BJ (cell line): ENCODE results near the gene KCNE3. TPM values are rescaled to one million over a fixed set of nuclear protein-coding genes. Genes with fewer than 3 reads are reported as not detected.
"Not testable (repeated sequence)": the region's sequence is repeated elsewhere in the genome, so short reads cannot be mapped to it uniquely, and the experiment has no call there.

ENCODE experiments used
- CTCF ChIA-PET: fragments of 350-600 bp; formaldehyde crosslinking; extraction: SDS; loops from one replicate; lab custom pipeline; 2021; ENCODE audit warnings: antibody characterized with exemption, inconsistent platforms; lab: Yijun Ruan, JAX
- POLR2A ChIA-PET: fragments of 300-600 bp; sonication (Branson Sonifier 250); formaldehyde crosslinking; extraction: SDS; loops from one replicate; lab custom pipeline; 2021; ENCODE audit warnings: antibody characterized with exemption; lab: Charles Lee
- DNase-seq: peaks from one replicate; pipeline ENCODE4 v3.0.0-alpha.2; 2011; ENCODE audit warnings: low read depth
- H3K27me3 ChIP-seq: 2 replicates; pipeline ENCODE4 v1.6.0; 2011; ENCODE audit warnings: low read length; ENCODE audit not compliant: control insufficient read depth, insufficient read depth
- H3K36me3 ChIP-seq: 2 replicates; pipeline ENCODE4 v1.5.1; 2011; ENCODE audit warnings: low read length; ENCODE audit not compliant: control insufficient read depth, insufficient read depth
- H3K4me3 ChIP-seq: 2 replicates; pipeline ENCODE4 v1.5.1; 2011; ENCODE audit warnings: low read depth, mild to moderate bottlenecking, control low read depth, low read length
- polyA plus RNA-seq: library from polyadenylated mRNA; depleted of rRNA; stranded (reverse); fragments of >200 nt; gene quantifications from 2 replicates; pipeline ENCODE4 v1.2.3, GENCODE V29; 2011
- TF ChIP-seq, protein P1 (sequence below): IDR thresholded peaks from 2 replicates; pipeline ENCODE4 v1.5.1; 2011; ENCODE audit warnings: low read depth, mild to moderate bottlenecking, control low read depth, inconsistent platforms, low read length, moderate library complexity; ENCODE audit not compliant: insufficient read depth

Gene KCNE3
- polyA plus RNA-seq, 1 experiment: 0.94 TPM

DNA sequence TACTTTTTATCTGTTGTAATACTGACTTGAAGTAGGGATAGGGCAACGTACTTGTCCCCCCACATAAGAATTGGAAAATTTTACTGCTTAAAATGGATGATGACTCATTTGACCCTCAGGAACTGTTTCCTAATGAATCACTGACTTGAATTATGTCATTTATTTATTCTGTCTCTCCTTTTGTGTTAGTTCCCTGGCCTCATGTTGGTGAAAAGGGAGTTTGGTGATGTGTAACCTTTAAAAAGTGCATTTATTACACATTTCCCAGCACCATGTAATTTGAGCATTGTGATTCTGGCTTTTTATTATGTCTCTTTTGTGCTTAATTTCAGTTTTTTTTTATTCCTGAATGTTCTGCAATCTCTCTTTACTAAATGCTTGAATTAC lies 48.8 kb downstream of the KCNE3 start:
- Histone ChIP-seq H3K27me3 (no peaks in the 10 kb centered on the region), H3K36me3 (no peaks in the 10 kb centered on the region), H3K4me3 (no peak overlapping the region)
- DNase-seq: peak; percentile 53
- CTCF ChIA-PET: interaction anchor here (1.4 to 1.5 kb wide), 2 partner anchors 30 to 163 kb away, joined by 3 to 6 read pairs; no protein-coding TSS in a partner anchor
- TF ChIP-seq, protein P1, sequence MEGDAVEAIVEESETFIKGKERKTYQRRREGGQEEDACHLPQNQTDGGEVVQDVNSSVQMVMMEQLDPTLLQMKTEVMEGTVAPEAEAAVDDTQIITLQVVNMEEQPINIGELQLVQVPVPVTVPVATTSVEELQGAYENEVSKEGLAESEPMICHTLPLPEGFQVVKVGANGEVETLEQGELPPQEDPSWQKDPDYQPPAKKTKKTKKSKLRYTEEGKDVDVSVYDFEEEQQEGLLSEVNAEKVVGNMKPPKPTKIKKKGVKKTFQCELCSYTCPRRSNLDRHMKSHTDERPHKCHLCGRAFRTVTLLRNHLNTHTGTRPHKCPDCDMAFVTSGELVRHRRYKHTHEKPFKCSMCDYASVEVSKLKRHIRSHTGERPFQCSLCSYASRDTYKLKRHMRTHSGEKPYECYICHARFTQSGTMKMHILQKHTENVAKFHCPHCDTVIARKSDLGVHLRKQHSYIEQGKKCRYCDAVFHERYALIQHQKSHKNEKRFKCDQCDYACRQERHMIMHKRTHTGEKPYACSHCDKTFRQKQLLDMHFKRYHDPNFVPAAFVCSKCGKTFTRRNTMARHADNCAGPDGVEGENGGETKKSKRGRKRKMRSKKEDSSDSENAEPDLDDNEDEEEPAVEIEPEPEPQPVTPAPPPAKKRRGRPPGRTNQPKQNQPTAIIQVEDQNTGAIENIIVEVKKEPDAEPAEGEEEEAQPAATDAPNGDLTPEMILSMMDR: no peak
- POLR2A ChIA-PET: no interaction called here

DNA sequence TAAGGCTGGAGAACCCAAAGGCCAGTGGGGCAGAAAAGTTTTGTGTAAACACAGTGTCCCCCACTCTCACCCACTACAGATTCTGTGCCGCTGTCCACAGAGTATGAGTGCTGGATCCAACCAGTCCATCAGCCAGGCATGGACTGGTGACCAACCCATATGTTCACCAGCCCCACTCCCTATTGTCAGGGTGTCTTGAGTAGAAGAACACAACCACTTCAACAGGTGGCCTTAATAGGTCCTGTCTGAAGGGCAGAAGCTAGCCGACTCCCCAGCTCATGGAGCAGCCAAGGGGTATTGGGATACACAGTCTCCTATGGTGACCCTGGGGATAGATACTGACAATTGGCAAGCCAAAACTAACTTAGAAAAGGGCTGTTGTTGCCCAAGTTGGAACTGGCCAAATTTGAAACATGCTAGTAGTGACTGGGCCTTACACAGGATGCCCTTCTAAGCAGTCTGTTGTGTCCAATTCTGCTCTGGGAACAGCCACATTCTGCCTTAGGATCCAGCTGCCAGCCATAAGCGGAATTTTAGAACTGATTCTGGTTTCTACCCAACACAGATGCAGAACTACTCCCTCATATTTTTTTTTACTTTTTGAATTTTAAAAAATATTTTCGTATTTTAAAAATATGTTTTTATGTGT lies 49.4 kb downstream of the KCNE3 start:
- no peaks in the 10 kb centered on the region for H3K36me3 ChIP-seq
- no peaks in the 10 kb centered on the region for H3K27me3 ChIP-seq
- ChIA-PET CTCF (interaction anchor here (0.8 to 1.5 kb wide), 4 partner anchors 8 to 162 kb away, joined by 3 to 6 read pairs (median 3); no protein-coding TSS in a partner anchor), POLR2A (no interaction called here)
- H3K4me3 ChIP-seq: no peak overlapping the region
- no peak for DNase-seq
- TF ChIP-seq, protein P1: no peak

DNA sequence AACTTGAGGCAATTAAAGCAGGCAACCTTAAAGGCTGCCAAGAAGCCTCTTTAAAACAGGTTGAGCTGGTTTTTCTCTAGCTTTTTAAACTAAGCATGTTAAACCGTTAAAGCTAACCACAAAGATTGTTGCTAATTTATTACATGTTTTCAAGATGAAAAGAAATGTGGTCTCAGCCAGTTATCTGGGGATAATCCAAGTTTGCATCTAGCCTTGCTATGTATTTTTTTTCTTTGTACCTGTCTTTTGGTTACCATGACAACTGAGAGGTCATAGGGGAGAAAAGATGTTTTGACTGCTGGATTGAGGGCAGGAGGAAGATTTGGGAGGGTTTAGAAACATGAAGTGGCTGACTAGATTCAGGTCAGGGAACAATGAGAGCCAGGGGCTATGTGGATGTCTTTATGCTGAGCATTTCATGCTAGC lies 50.0 kb downstream of the KCNE3 start:
- CTCF ChIA-PET: interaction anchor here (0.8 to 0.9 kb wide), 3 partner anchors 9 to 19 kb away, joined by 3 to 4 read pairs (median 3); no protein-coding TSS in a partner anchor
- Histone ChIP-seq H3K4me3 (no peak overlapping the region), H3K27me3 (peaks cover 2% of the 10 kb centered on the region; the same call in 1 of the 2 replicates), H3K36me3 (no peaks in the 10 kb centered on the region)
- peak; percentile 31 for DNase-seq
- TF ChIP-seq, protein P1: no peak
- POLR2A ChIA-PET: no interaction called here

DNA sequence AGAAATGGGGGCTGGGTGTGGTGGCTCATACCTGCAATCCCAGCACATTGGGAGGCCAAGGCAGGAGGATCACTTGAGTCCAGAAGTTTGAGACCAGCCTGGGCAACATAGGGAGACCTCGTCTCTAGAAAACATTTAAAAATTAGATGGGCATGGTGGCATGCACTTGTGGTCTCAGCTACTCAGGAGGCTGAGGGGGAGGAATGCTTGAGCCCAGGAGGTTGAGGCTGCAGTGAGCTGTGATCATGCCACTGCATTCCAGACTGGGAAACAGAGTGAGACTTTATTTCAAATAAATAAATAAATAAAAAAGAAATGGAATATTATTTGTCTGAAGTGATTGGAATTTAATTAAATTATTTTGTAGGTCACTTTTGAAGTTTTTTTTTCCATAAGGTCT lies 50.4 kb downstream of the KCNE3 start:
- DNase-seq, POLR2A ChIA-PET, H3K27me3 ChIP-seq, H3K4me3 ChIP-seq, H3K36me3 ChIP-seq: not testable (repeated sequence)
- CTCF ChIA-PET: interaction anchor here (0.8 to 0.9 kb wide), 3 partner anchors 10 to 19 kb away, joined by 3 to 4 read pairs (median 3); no protein-coding TSS in a partner anchor

DNA sequence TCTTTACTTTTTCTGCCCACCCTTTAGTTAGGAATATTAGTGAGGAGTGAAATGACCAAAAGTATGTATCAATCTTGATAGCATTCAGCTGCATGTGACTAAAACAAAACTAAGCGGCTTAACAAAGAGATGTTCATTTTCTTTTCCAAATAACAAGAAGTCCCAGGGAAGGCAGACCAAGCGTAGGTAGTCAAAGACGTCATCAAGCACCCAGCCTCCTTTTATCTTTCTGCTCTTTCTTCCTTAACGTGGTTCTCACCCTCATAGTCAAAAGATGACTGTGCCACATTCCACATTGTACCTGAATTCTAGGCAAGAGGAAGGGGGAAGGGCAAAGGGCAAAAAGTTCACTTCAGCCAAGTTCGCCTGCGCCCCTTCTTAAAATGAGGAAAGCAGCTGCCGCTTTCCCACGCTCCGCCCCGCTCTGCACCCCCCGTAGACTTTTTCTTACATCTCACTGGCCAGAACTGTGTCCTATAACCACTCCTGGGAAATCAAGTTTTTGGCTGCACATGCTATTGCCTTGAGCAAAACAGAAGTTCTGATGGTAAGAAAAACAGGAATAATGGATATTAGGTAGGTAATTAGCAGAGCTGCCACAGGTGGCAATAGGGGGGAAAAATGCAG lies 54.5 kb downstream of the KCNE3 start:
- Histone ChIP-seq H3K36me3 (no peaks in the 10 kb centered on the region), H3K4me3 (no peak overlapping the region), H3K27me3 (peaks cover 3% of the 10 kb centered on the region; the same call in 1 of the 2 replicates)
- ChIA-PET POLR2A (no interaction called here), CTCF (interaction anchor here (1.3 to 1.8 kb wide), 2 partner anchors 40 to 157 kb away, joined by 3 to 5 read pairs; no protein-coding TSS in a partner anchor)
- no peak for DNase-seq
- TF ChIP-seq, protein P1: no peak
